Activated T-cell treated with anti-CD3 and anti-CD28 coated beads, Interleukin-2, amount 50 U/mL, for 4 hours (primary cell): ENCODE results near the gene CSPG5. TPM values are rescaled to one million over a fixed set of nuclear protein-coding genes. Genes with fewer than 3 reads are reported as not detected.

ENCODE experiments used
- ATAC-seq, 2 donors: fragments of 200-7000 bp; cut with Tn5 transposase; one replicate each; pipeline ENCODE4 v1.10.0; 2021
- DNase-seq: peaks from one replicate; pipeline ENCODE4 v3.0.0-alpha.2; 2020
- H3K27me3 Mint-ChIP-seq: one replicate; pipeline ENCODE4 v1.8.0; 2021; ENCODE audit warnings: low read depth, mixed read lengths
- H3K36me3 Mint-ChIP-seq: one replicate; pipeline ENCODE4 v1.8.0; 2022; ENCODE audit warnings: mixed read lengths; ENCODE audit not compliant: insufficient read depth
- H3K4me1 Mint-ChIP-seq: one replicate; pipeline ENCODE4 v1.8.0; 2021; ENCODE audit warnings: low read depth, mixed read lengths
- H3K4me3 Mint-ChIP-seq: one replicate; pipeline ENCODE4 v1.8.0; 2021; ENCODE audit warnings: mild to moderate bottlenecking, moderate library complexity, mixed read lengths
- H3K9me3 Mint-ChIP-seq: one replicate; pipeline ENCODE4 v1.8.0; 2021; ENCODE audit warnings: mixed read lengths
- total RNA-seq, 3 donors: library from RNA; stranded (reverse); gene quantifications; one replicate each; pipeline ENCODE4 v1.2.1, GENCODE V29; 2021

Gene CSPG5
- total RNA-seq, 3 donors from 2014 or later = 0.54 to 1.3 (median 0.91) TPM

GRCh38 chr3:47536967-47537366, 41.7 kb downstream of the CSPG5 start:
- Mint-ChIP-seq H3K4me3 (no peak overlapping the region), H3K27me3 (peaks cover 15% of the 10 kb centered on the region), H3K9me3 (no peaks in the 10 kb centered on the region), H3K36me3 (no peaks in the 10 kb centered on the region), H3K4me1 (no peaks in the 10 kb centered on the region)
- DNase-seq (no peak), ATAC-seq (no peak)

- Mint-ChIP-seq H3K4me3 (no peak overlapping the region), H3K9me3 (no peaks in the 10 kb centered on the region), H3K4me1 (no peaks in the 10 kb centered on the region), H3K36me3 (no peaks in the 10 kb centered on the region), H3K27me3 (peaks cover 15% of the 10 kb centered on the region)
- no peak for ATAC-seq
- DNase-seq = no peak
Observed at GRCh38 chr3:47536221-47536891, 42.3 kb downstream of the CSPG5 start.

- Mint-ChIP-seq H3K4me3 (no peak overlapping the region), H3K27me3 (peaks cover 15% of the 10 kb centered on the region), H3K36me3 (no peaks in the 10 kb centered on the region), H3K4me1 (no peaks in the 10 kb centered on the region), H3K9me3 (no peaks in the 10 kb centered on the region)
- no peak for ATAC-seq
- no peak for DNase-seq
Observed at GRCh38 chr3:47533996-47534454, 44.6 kb downstream of the CSPG5 start.

- DNase-seq (no peak), ATAC-seq (no peak)
- Mint-ChIP-seq H3K9me3 (no peaks in the 10 kb centered on the region), H3K4me1 (no peaks in the 10 kb centered on the region), H3K4me3 (no peak overlapping the region), H3K36me3 (no peaks in the 10 kb centered on the region), H3K27me3 (peaks cover 10% of the 10 kb centered on the region)
Observed at GRCh38 chr3:47533481-47533880, 45.2 kb downstream of the CSPG5 start.

GRCh38 chr3:47527952-47528725, 50.5 kb downstream of the CSPG5 start:
- Mint-ChIP-seq H3K4me1 (no peaks in the 10 kb centered on the region), H3K9me3 (peaks cover 5% of the 10 kb centered on the region), H3K4me3 (no peak overlapping the region), H3K36me3 (peaks cover 3% of the 10 kb centered on the region), H3K27me3 (peaks cover 2% of the 10 kb centered on the region)
- DNase-seq (no peak), ATAC-seq (no peak)

- H3K9me3 Mint-ChIP-seq = peaks cover 5% of the 10 kb centered on the region
- ATAC-seq = no peak
- H3K4me3 Mint-ChIP-seq = no peak overlapping the region
- H3K27me3 Mint-ChIP-seq = no peaks in the 10 kb centered on the region
- H3K36me3 Mint-ChIP-seq = peaks cover 3% of the 10 kb centered on the region
- H3K4me1 Mint-ChIP-seq = no peaks in the 10 kb centered on the region
- no peak for DNase-seq
Observed at GRCh38 chr3:47525617-47526016, 53.0 kb downstream of the CSPG5 start.

- Mint-ChIP-seq H3K36me3 (peaks cover 3% of the 10 kb centered on the region), H3K27me3 (no peaks in the 10 kb centered on the region), H3K4me1 (no peaks in the 10 kb centered on the region), H3K4me3 (no peak overlapping the region), H3K9me3 (peaks cover 5% of the 10 kb centered on the region)
- ATAC-seq (no peak), DNase-seq (no peak)
Observed at GRCh38 chr3:47523310-47524073, 55.2 kb downstream of the CSPG5 start.

GRCh38 chr3:47522082-47522987, 56.3 kb downstream of the CSPG5 start:
- no peak overlapping the region for H3K4me3 Mint-ChIP-seq
- H3K4me1 Mint-ChIP-seq = no peaks in the 10 kb centered on the region
- H3K27me3 Mint-ChIP-seq = no peaks in the 10 kb centered on the region
- ATAC-seq = peak; percentile 88 to 91
- DNase-seq = peak; percentile 64
- H3K36me3 Mint-ChIP-seq = no peaks in the 10 kb centered on the region
- no peaks in the 10 kb centered on the region for H3K9me3 Mint-ChIP-seq

- Mint-ChIP-seq H3K4me3 (no peak overlapping the region), H3K9me3 (no peaks in the 10 kb centered on the region), H3K36me3 (no peaks in the 10 kb centered on the region), H3K4me1 (no peaks in the 10 kb centered on the region), H3K27me3 (no peaks in the 10 kb centered on the region)
- DNase-seq = no peak
- no peak for ATAC-seq
Observed at GRCh38 chr3:47520756-47521155, 57.9 kb downstream of the CSPG5 start.

GRCh38 chr3:47517937-47518336, 60.7 kb downstream of the CSPG5 start:
- no peak for ATAC-seq
- H3K4me1 Mint-ChIP-seq = peaks cover 8% of the 10 kb centered on the region

GRCh38 chr3:47515864-47516319, 62.8 kb downstream of the CSPG5 start:
- Mint-ChIP-seq H3K36me3 (no peaks in the 10 kb centered on the region), H3K4me3 (no peak overlapping the region), H3K27me3 (no peaks in the 10 kb centered on the region), H3K9me3 (no peaks in the 10 kb centered on the region), H3K4me1 (peaks cover 15% of the 10 kb centered on the region)
- DNase-seq = no peak
- no peak for ATAC-seq

More at GRCh38 chr3:47517937-47518336, 60.7 kb downstream of the CSPG5 start:
- Mint-ChIP-seq H3K27me3 (no peaks in the 10 kb centered on the region), H3K9me3 (no peaks in the 10 kb centered on the region), H3K4me3 (no peak overlapping the region), H3K36me3 (no peaks in the 10 kb centered on the region)
- DNase-seq = no peak

- Mint-ChIP-seq H3K4me1 (peaks cover 15% of the 10 kb centered on the region), H3K4me3 (peak overlapping the region; percentile 59), H3K36me3 (peaks cover 3% of the 10 kb centered on the region), H3K27me3 (no peaks in the 10 kb centered on the region), H3K9me3 (no peaks in the 10 kb centered on the region)
- DNase-seq (no peak), ATAC-seq (no peak)
Observed at GRCh38 chr3:47515100-47515499, 63.6 kb downstream of the CSPG5 start.

GRCh38 chr3:47513125-47513929, 65.3 kb downstream of the CSPG5 start, which contains the start of gene ELP6:
Gene ELP6 (minus strand): TSS chr3:47513712. CDS start chr3:47513590, 122 bp downstream.
- H3K9me3 Mint-ChIP-seq = no peaks in the 10 kb centered on the region
- peaks cover 15% of the 10 kb centered on the region for H3K4me1 Mint-ChIP-seq
- H3K27me3 Mint-ChIP-seq = no peaks in the 10 kb centered on the region
- ATAC-seq (peak; percentile 97 to 98), DNase-seq (peak; percentile 95)
- peaks cover 6% of the 10 kb centered on the region for H3K36me3 Mint-ChIP-seq
- H3K4me3 Mint-ChIP-seq = peak within 1 kb of the TSS; percentile 96
